Effector memory CD8-positive, alpha-beta T cell (primary cell): ENCODE measurements around the gene VPS26B.
"Not testable (repeated sequence)": the region's sequence is repeated elsewhere in the genome, so short reads cannot be mapped to it uniquely, and the experiment has no call there.

ENCODE experiments used
- ATAC-seq: fragments of 150-1000 bp; cut with Tn5 transposase; replicated peaks from 2 replicates; pipeline ENCODE4 v1.10.0; 2021; ENCODE audit warnings: mild to moderate bottlenecking, moderate library complexity
- DNase-seq, 3 experiments: peaks; one replicate each; pipeline ENCODE4 v3.0.0; 2021
- H3K27ac Mint-ChIP-seq, 2 donors: one replicate each; pipeline ENCODE4 v1.8.0; 2022; ENCODE audit warnings: mild to moderate bottlenecking in 2 of 2, mixed read lengths in 2 of 2, moderate library complexity in 2 of 2
- H3K27me3 Mint-ChIP-seq, 2 donors: one replicate each; pipeline ENCODE4 v1.8.0; 2022; ENCODE audit warnings: mixed read lengths in 2 of 2
- H3K36me3 Mint-ChIP-seq: one replicate; pipeline ENCODE4 v1.8.0; 2022; ENCODE audit warnings: mild to moderate bottlenecking, moderate library complexity, mixed read lengths; ENCODE audit not compliant: insufficient read depth
- H3K4me1 Mint-ChIP-seq, 2 donors: one replicate each; pipeline ENCODE4 v1.8.0; 2022; ENCODE audit warnings: low read depth in 2 of 2, mixed read lengths in 2 of 2
- H3K4me3 Mint-ChIP-seq, 2 donors: one replicate each; pipeline ENCODE4 v1.8.0; 2022; ENCODE audit warnings: mild to moderate bottlenecking in 2 of 2, mixed read lengths in 2 of 2, moderate library complexity in 2 of 2
- H3K9me3 Mint-ChIP-seq, 2 donors: one replicate each; pipeline ENCODE4 v1.8.0; 2022; ENCODE audit warnings: mixed read lengths in 2 of 2

Gene VPS26B

GRCh38 chr11:134254433-134255183, 30.1 kb downstream of the VPS26B start:
- H3K4me3 Mint-ChIP-seq = peak overlapping the region; percentile 94 to 99
- H3K4me1 Mint-ChIP-seq = peaks cover 21 to 39% of the 10 kb centered on the region in 2 donors
- DNase-seq (no peak), ATAC-seq (no peak)
- H3K36me3 Mint-ChIP-seq = peaks cover 9% of the 10 kb centered on the region
- peak overlapping the region; percentile 84 to 95 for H3K27ac Mint-ChIP-seq
- H3K9me3 Mint-ChIP-seq = no peaks in the 10 kb centered on the region
- H3K27me3 Mint-ChIP-seq = no peaks in the 10 kb centered on the region

GRCh38 chr11:134255184-134255561, 30.7 kb downstream of the VPS26B start:
- not testable (repeated sequence) for H3K27ac Mint-ChIP-seq, DNase-seq, H3K36me3 Mint-ChIP-seq, H3K27me3 Mint-ChIP-seq, ATAC-seq, H3K9me3 Mint-ChIP-seq
- Mint-ChIP-seq H3K4me3 (peak overlapping the region in 1 of 2 donors; percentile 99), H3K4me1 (peaks cover 21 to 39% of the 10 kb centered on the region in 2 donors)

- H3K27ac Mint-ChIP-seq = no peak overlapping the region
- ATAC-seq (no peak), DNase-seq (no peak)
- H3K4me3 Mint-ChIP-seq = no peak overlapping the region
- peaks cover 16% of the 10 kb centered on the region for H3K36me3 Mint-ChIP-seq
- H3K4me1 Mint-ChIP-seq = peaks cover 23 to 34% of the 10 kb centered on the region in 2 donors
- H3K27me3 Mint-ChIP-seq = no peaks in the 10 kb centered on the region
- H3K9me3 Mint-ChIP-seq = no peaks in the 10 kb centered on the region
These were observed 32.6 kb downstream of the VPS26B start for GRCh38 chr11:134257101-134257500.

DNA sequence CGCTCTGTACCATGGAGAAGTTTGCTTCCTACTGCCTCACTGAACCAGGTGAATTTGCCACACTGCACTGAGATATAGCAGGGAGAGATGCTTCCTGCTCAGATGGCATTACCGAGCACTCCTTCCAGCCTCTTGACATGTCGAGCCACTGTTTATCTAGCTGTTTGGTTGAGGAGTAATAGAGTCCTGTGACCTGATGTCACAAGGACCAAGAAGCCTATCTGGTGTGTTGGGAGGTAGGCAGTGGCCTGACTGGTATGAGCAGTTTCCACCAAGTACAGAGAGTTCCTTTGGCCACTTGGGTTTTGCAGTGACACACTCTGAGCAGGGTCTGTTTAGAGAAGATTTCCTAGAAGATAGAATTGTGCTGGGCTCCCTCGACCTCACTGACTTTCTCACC, 34.1 kb downstream of the VPS26B start:
- no peak overlapping the region for H3K27ac Mint-ChIP-seq
- H3K9me3 Mint-ChIP-seq = no peaks in the 10 kb centered on the region
- peaks cover 19% of the 10 kb centered on the region for H3K36me3 Mint-ChIP-seq

DNA sequence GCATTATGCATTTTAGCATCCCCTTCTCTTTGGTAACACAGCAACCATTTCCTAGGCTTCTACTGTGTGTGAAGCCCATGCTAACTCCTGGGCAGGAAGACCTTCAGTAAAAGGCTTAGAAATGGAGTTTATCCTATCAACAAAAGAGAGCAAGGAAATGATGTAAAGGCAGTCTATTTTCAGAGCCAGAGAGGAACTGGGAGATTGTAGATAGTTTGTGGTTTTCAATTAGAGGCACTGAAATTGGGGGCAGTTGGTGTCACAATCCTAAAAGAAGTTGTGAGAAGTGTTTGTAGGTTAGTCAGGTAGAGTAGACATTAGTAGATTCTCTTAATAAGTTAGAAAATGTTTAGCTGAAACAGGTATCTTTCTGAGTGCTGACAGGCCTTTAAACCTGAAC, 36.0 kb downstream of the VPS26B start:
- Mint-ChIP-seq H3K27ac (no peak overlapping the region), H3K9me3 (no peaks in the 10 kb centered on the region), H3K4me1 (peaks cover 8 to 9% of the 10 kb centered on the region in 2 donors), H3K36me3 (peaks cover 26% of the 10 kb centered on the region), H3K4me3 (no peak overlapping the region), H3K27me3 (no peaks in the 10 kb centered on the region)
- ATAC-seq (no peak), DNase-seq (no peak)

More for the DNA sequence above, 34.1 kb downstream of the VPS26B start:
- Mint-ChIP-seq H3K4me3 (no peak overlapping the region), H3K27me3 (no peaks in the 10 kb centered on the region), H3K4me1 (peaks cover 14 to 24% of the 10 kb centered on the region in 2 donors)
- ATAC-seq (no peak), DNase-seq (no peak)

DNA sequence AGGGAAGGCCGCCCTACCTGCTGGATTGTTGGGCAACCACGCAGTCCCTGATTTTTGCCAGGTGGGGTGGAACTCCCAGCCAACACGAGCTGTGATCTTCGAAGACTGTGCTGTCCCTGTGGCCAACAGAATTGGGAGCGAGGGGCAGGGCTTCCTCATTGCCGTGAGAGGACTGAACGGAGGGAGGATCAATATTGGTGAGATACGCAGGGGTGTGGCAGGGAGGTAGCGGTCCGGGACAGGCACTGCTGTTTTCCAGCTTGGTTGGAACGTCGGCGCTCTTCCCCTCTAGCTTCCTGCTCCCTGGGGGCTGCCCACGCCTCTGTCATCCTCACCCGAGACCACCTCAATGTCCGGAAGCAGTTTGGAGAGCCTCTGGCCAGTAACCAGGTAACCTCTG, 36.5 kb downstream of the VPS26B start:
- Mint-ChIP-seq H3K4me1 (peaks cover 4 to 7% of the 10 kb centered on the region in 2 donors), H3K27ac (no peak overlapping the region), H3K9me3 (no peaks in the 10 kb centered on the region), H3K4me3 (no peak overlapping the region), H3K27me3 (no peaks in the 10 kb centered on the region), H3K36me3 (peaks cover 26% of the 10 kb centered on the region)
- ATAC-seq (no peak), DNase-seq (no peak)

- H3K27ac Mint-ChIP-seq = peak overlapping the region in 1 of 2 donors; percentile 16
- ATAC-seq (peak; percentile 63), DNase-seq (peak; percentile 14 to 23 (median 22))
- no peaks in the 10 kb centered on the region for H3K9me3 Mint-ChIP-seq
- H3K4me1 Mint-ChIP-seq = peaks cover 3 to 7% of the 10 kb centered on the region in 2 donors
- no peaks in the 10 kb centered on the region for H3K27me3 Mint-ChIP-seq
- peaks cover 21% of the 10 kb centered on the region for H3K36me3 Mint-ChIP-seq
- H3K4me3 Mint-ChIP-seq = no peak overlapping the region
These were observed 37.4 kb downstream of the VPS26B start for GRCh38 chr11:134261626-134262488.

- no peak overlapping the region for H3K4me3 Mint-ChIP-seq
- no peaks in the 10 kb centered on the region for H3K27me3 Mint-ChIP-seq
- peaks cover 18% of the 10 kb centered on the region for H3K36me3 Mint-ChIP-seq
- peaks cover 11 to 14% of the 10 kb centered on the region in 2 donors for H3K4me1 Mint-ChIP-seq
- peak overlapping the region in 1 of 2 donors; percentile 49 for H3K27ac Mint-ChIP-seq
- DNase-seq = no peak
- ATAC-seq = no peak
- H3K9me3 Mint-ChIP-seq = no peaks in the 10 kb centered on the region
These were observed 40.7 kb downstream of the VPS26B start for GRCh38 chr11:134264966-134265764.

GRCh38 chr11:134266440-134266839, 42.0 kb downstream of the VPS26B start:
- Mint-ChIP-seq H3K27me3 (peaks cover 0 to 4% of the 10 kb centered on the region in 2 donors), H3K4me1 (peaks cover 22 to 24% of the 10 kb centered on the region in 2 donors), H3K4me3 (no peak overlapping the region), H3K27ac (peak overlapping the region in 1 of 2 donors; percentile 19), H3K9me3 (no peaks in the 10 kb centered on the region), H3K36me3 (peaks cover 22% of the 10 kb centered on the region)
- no peak for DNase-seq
- no peak for ATAC-seq

DNA sequence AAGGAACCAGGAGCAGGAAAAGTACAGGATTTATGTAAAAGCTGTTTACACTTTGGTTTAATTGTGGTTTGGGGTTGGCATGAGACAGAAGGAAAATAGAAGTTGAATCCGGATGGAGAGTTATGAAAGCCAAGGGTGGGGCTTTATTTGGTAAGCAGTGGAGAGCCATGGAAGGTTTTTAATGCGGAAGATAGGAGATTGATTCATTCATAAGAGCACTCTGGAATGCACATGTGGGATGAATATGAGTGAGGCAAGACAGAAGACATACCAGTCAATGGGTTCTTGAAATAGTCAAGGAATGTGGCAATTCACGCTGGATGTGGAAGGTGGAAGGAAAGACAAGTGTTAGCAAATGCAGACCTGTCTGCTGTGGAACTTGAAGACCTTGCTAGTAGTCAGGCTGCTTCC, 42.4 kb downstream of the VPS26B start:
- Mint-ChIP-seq H3K4me3 (no peak overlapping the region), H3K9me3 (no peaks in the 10 kb centered on the region), H3K4me1 (peaks cover 21 to 23% of the 10 kb centered on the region in 2 donors), H3K27ac (peak overlapping the region in 1 of 2 donors; percentile 19), H3K27me3 (peaks cover 0 to 8% of the 10 kb centered on the region in 2 donors), H3K36me3 (peaks cover 18% of the 10 kb centered on the region)
- no peak for DNase-seq
- no peak for ATAC-seq

DNA sequence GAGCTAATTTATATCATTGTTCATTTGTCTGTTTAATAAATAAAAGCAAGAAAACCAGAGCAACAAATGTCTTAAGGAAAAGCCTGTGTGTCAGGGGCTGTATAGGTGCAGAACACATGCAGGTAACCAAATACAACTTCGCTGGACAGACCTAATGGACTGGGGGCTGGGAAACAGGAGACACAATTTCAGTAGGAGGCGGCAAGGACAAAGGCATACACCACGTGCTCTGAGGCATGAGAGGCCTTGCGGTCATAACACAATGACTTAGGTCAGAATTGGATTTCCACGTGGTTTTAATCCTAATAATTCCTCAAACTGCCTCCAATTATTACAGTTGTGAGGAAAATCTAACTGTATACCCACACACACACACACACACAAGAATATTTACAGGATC, 43.0 kb downstream of the VPS26B start:
- DNase-seq (no peak), ATAC-seq (no peak)
- H3K36me3 Mint-ChIP-seq = peaks cover 14% of the 10 kb centered on the region
- H3K9me3 Mint-ChIP-seq = no peaks in the 10 kb centered on the region
- no peak overlapping the region for H3K4me3 Mint-ChIP-seq
- no peak overlapping the region for H3K27ac Mint-ChIP-seq
- H3K4me1 Mint-ChIP-seq = peaks cover 19 to 21% of the 10 kb centered on the region in 2 donors
- H3K27me3 Mint-ChIP-seq = peaks cover 0 to 12% of the 10 kb centered on the region in 2 donors

GRCh38 chr11:134267966-134268365, 43.5 kb downstream of the VPS26B start:
- ATAC-seq (no peak), DNase-seq (no peak)
- no peaks in the 10 kb centered on the region for H3K9me3 Mint-ChIP-seq
- H3K4me3 Mint-ChIP-seq = no peak overlapping the region
- peak overlapping the region in 1 of 2 donors; percentile 7 for H3K27ac Mint-ChIP-seq
- peaks cover 14% of the 10 kb centered on the region for H3K36me3 Mint-ChIP-seq
- H3K27me3 Mint-ChIP-seq = peaks cover 0 to 17% of the 10 kb centered on the region in 2 donors
- peaks cover 21% of the 10 kb centered on the region in 2 donors for H3K4me1 Mint-ChIP-seq

DNA sequence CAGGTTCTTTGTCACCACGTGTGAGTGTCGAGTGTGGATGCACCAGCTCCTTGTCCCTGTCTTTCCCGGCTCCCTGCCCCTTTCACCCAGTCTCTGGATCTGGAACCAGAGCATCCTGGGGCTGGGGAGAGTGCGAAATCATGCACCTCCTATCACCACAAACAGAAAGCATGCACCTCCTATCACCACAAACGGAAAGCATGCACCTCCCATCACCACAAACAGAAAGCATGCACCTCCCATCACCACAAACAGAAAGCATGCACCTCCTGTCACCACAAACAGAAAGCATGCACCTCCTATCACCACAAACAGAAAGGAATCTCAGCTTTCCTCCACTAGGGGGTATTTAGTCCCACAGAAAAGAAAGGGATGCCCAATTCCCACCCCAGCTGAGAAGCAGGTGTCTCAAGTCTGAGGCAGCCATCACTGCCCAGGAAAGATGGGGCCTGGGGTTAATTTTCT, 45.8 kb downstream of the VPS26B start:
- Mint-ChIP-seq H3K27me3 (peaks cover 0 to 17% of the 10 kb centered on the region in 2 donors), H3K4me1 (peaks cover 24 to 31% of the 10 kb centered on the region in 2 donors), H3K27ac (peak overlapping the region in 1 of 2 donors; percentile 67)

More for the DNA sequence above, 45.8 kb downstream of the VPS26B start:
- ATAC-seq (peak; percentile 69), DNase-seq (peak in 2 of 3 experiments; percentile 6 to 11)
- Mint-ChIP-seq H3K9me3 (no peaks in the 10 kb centered on the region), H3K36me3 (peaks cover 6% of the 10 kb centered on the region), H3K4me3 (peak overlapping the region; percentile 53 to 63)
